ENCODE data around the gene OR1K1.

The OR1K1 gene

GRCh38 chr9:122781671-122782070 lies 18.3 kb upstream of the OR1K1 start:
- no peak for DNase-seq (ENCODE audit: extremely low read depth, low read depth)
- TF ChIP-seq CTCF (IDR thresholded peaks at IDR 0.05; ENCODE audit: low read depth, low read length) = no peak

- no peak for DNase-seq (ENCODE audit: extremely low read depth, low read depth)
- no peak for TF ChIP-seq CTCF (IDR thresholded peaks at IDR 0.05; ENCODE audit: low read depth, low read length)
Observed at GRCh38 chr9:122785269-122785668, 14.7 kb upstream of the OR1K1 start.

GRCh38 chr9:122786338-122786737 lies 13.6 kb upstream of the OR1K1 start:
- TF ChIP-seq CTCF (IDR thresholded peaks at IDR 0.05; ENCODE audit: low read depth, low read length) = no peak
- no peak for DNase-seq (ENCODE audit: extremely low read depth, low read depth)

DNA sequence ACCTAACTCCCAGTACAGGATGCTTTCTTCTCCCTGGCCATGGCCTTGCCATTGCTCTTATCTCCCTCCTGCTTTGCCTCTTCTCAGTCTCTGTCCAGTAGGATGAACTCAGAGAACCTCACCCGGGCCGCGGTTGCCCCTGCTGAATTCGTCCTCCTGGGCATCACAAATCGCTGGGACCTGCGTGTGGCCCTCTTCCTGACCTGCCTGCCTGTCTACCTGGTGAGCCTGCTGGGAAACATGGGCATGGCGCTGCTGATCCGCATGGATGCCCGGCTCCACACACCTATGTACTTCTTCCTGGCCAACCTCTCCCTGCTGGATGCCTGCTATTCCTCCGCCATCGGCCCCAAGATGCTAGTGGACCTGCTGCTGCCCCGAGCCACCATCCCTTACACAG lies 11.1 kb upstream of the OR1K1 start, which contains the start of gene OR5C1:
TSS of gene OR5C1 (plus strand) at position 103 of the 400 bp plus-strand sequence. CDS start at position 103, 0 bp downstream.
- TF ChIP-seq CTCF (IDR thresholded peaks at IDR 0.05; ENCODE audit: low read depth, low read length) = no peak

DNA sequence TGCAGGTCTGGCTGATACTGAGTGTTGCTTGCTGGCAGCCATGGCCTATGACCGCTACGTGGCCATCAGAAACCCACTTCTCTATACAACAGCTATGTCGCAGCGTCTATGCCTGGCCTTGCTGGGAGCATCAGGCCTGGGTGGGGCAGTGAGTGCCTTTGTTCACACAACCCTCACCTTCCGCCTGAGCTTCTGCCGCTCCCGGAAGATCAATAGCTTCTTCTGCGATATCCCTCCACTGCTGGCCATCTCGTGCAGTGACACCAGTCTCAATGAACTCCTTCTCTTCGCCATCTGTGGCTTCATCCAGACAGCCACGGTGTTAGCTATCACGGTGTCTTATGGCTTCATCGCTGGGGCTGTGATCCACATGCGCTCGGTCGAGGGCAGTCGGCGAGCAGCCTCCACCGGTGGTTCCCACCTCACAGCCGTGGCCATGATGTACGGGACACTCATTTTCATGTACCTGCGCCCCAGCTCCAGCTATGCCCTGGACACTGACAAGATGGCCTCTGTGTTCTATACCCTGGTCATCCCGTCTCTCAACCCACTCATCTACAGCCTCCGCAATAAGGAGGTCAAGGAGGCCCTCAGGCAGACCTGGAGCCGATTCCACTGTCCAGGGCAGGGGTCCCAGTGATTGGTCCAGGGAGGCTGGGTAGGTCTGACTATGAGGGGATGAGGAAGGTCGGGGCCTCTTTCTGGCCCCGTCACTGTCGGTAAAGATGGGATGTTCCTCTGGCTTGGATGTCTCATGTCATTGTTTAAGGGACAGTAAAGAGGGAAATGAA lies 10.5 kb upstream of the OR1K1 start:
- no peak for DNase-seq (ENCODE audit: extremely low read depth, low read depth)
- TF ChIP-seq CTCF (IDR thresholded peaks at IDR 0.05; ENCODE audit: low read depth, low read length) = no peak

More for the DNA sequence above, 11.1 kb upstream of the OR1K1 start, which contains the start of gene OR5C1:
- DNase-seq (ENCODE audit: extremely low read depth, low read depth) = no peak

DNA sequence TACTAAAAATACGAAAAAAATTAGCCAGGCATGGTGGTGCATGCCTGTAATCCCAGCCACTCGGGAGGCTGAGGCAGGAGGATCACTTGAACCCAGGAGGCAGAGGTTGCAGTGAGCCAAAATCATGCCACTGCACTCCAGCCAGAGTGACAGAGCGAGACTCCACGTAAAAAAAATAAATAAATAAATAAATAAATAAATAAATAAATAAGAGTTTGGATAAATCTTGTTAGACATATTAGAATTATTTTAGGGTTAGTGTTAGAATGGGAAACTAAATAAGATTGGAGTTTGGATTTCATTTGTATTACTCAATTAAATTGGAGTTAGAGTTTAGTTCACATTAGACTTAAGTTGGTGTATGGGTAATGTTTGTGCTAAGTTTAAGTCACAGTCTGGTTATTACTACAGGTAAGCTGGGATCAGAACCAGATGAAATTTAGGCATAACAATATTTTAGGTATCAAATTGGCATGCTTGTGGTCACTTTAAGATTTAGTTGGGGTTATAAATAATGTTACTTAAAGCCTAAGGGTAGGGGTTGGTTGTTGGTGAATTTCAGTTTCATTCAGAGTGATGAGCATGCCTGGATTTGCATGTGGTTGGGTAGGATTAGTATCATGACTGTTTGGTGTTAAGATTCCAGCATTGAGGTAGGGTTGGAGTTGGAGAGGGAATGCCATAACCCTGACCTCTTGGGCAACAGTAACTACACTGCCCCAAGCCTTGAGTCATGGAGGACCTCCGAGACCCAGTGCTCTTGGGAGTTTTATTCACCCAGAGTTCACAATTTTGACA lies 7.9 kb upstream of the OR1K1 start:
- no peak for DNase-seq (ENCODE audit: extremely low read depth, low read depth)
- no peak for TF ChIP-seq CTCF (IDR thresholded peaks at IDR 0.05; ENCODE audit: low read depth, low read length)
